Measurements from ENCODE around the gene ITGA3. TPM values are rescaled to one million over a fixed set of nuclear protein-coding genes. Genes with fewer than 3 reads are reported as not detected.

ITGA3 gene
- total RNA-seq, 1 experiment from 2014 or later = 22.5 TPM

DNA sequence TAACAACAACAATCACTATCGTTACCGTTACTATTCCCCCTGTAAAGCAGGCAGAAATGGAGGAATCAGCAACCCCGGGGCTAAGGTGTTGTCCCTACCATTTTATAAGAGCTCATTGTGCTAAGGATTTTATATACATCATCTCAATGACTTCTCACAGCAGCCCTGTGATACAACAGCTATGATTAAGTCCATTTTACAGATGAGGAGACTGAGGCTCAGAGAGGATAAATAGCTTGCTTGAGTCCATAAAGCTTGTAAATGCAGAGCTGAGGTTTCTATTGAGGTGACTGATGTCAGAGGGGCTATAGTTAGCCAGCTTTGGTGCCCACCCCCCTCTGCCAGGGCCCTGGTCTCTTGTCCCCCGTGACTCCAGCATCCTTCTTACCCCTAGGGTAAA lies 22.5 kb downstream of the ITGA3 start:
- TF ChIP-seq, protein P1, sequence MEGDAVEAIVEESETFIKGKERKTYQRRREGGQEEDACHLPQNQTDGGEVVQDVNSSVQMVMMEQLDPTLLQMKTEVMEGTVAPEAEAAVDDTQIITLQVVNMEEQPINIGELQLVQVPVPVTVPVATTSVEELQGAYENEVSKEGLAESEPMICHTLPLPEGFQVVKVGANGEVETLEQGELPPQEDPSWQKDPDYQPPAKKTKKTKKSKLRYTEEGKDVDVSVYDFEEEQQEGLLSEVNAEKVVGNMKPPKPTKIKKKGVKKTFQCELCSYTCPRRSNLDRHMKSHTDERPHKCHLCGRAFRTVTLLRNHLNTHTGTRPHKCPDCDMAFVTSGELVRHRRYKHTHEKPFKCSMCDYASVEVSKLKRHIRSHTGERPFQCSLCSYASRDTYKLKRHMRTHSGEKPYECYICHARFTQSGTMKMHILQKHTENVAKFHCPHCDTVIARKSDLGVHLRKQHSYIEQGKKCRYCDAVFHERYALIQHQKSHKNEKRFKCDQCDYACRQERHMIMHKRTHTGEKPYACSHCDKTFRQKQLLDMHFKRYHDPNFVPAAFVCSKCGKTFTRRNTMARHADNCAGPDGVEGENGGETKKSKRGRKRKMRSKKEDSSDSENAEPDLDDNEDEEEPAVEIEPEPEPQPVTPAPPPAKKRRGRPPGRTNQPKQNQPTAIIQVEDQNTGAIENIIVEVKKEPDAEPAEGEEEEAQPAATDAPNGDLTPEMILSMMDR (conservative IDR thresholded peaks at IDR 0.05) = no peak
- H2BK120ac ChIP-seq (ENCODE audit: low read depth, low read length, poor library complexity, severe bottlenecking) = no peak overlapping the region
- no peaks in the 10 kb centered on the region for H3K79me1 ChIP-seq (ENCODE audit: insufficient read depth, low read depth, low read length, poor library complexity, severe bottlenecking)
- H2BK12ac ChIP-seq (ENCODE audit: insufficient read length, low read depth, low read length) = no peak overlapping the region
- H3K18ac ChIP-seq (ENCODE audit: insufficient read length, low read depth, low read length) = no peak overlapping the region
- H2BK15ac ChIP-seq (ENCODE audit: low read depth, low read length) = no peak overlapping the region
- no peak overlapping the region for H2AFZ ChIP-seq (ENCODE audit: low read length)
- Mint-ChIP-seq H3K9me3 (no peaks in the 10 kb centered on the region; a peak in 1 of 5 replicates), H3K27me3 (ENCODE audit: low read depth) (peaks cover 1% of the 10 kb centered on the region; the same call in 1 of the 2 replicates), H3K36me3 (ENCODE audit: insufficient read depth in 1 of 3, low read depth in 3 of 3) (peaks cover 1 to 22% (median 5%) of the 10 kb centered on the region in 3 experiments; a peak in 6 of 7 replicates), H3K4me3 (no peak overlapping the region), H3K4me1 (peaks cover 0 to 13% of the 10 kb centered on the region in 2 experiments; a peak in 3 of 4 replicates), H3K27ac (no peak overlapping the region)
- H3K79me2 ChIP-seq (ENCODE audit: insufficient read depth, low read length) = no peaks in the 10 kb centered on the region
- WGBS (ENCODE audit: extremely low coverage, insufficient read length, low lambda C conversion rate) = no CpG with 5 or more reads among the region's 4 CpGs
- H2BK5ac ChIP-seq (ENCODE audit: insufficient read length, low read length) = no peak overlapping the region
- H4K5ac ChIP-seq (ENCODE audit: insufficient read length, low read depth, low read length) = no peak overlapping the region
- no peak overlapping the region for H3K4ac ChIP-seq (ENCODE audit: low read depth, low read length)
- no peaks in the 10 kb centered on the region for H3K4me1 ChIP-seq (ENCODE audit: insufficient read depth, low read length)
- H2BK20ac ChIP-seq (ENCODE audit: low read depth, low read length, poor library complexity, severe bottlenecking) = no peak overlapping the region
- no peak overlapping the region for H3K56ac ChIP-seq (ENCODE audit: insufficient read length, low read depth, low read length)
- H3K27ac ChIP-seq (ENCODE audit: insufficient read length, low read depth, low read length) = no peak overlapping the region
- H3K23ac ChIP-seq (ENCODE audit: insufficient read length, low read depth, low read length) = no peak overlapping the region
- H3K23me2 ChIP-seq (ENCODE audit: insufficient read length, low read depth, low read length, poor library complexity, severe bottlenecking) = no peaks in the 10 kb centered on the region
- H3K27me3 ChIP-seq (ENCODE audit: insufficient read depth, low read length) = no peaks in the 10 kb centered on the region
- no peaks in the 10 kb centered on the region for H4K20me1 ChIP-seq (ENCODE audit: control insufficient read depth, insufficient read depth, insufficient read length)
- H3K9me3 ChIP-seq (ENCODE audit: control insufficient read depth, low read depth, low read length) = no peaks in the 10 kb centered on the region
- no peak overlapping the region for H4K91ac ChIP-seq (ENCODE audit: insufficient read length, low read depth, low read length)
- no peak overlapping the region for H3T11ph ChIP-seq (ENCODE audit: low read length)
- no peak overlapping the region for H3K14ac ChIP-seq (ENCODE audit: insufficient read depth, low read length)
- no peak for DNase-seq
- H2AK5ac ChIP-seq (ENCODE audit: insufficient read length, low read length) = no peak overlapping the region
- no peak overlapping the region for H3K9ac ChIP-seq (ENCODE audit: extremely low read depth, insufficient read length, low read length)
- no peak overlapping the region for H3K4me2 ChIP-seq (ENCODE audit: insufficient read depth, insufficient read length, low read length)
- H4K8ac ChIP-seq (replicated peaks; ENCODE audit: insufficient read length, low read depth, low read length) = no peak overlapping the region
